SKM-1 treated with dmso at 0.1 percent for 144 hours (cell line): ENCODE results near the gene RET.
"Not testable (repeated sequence)": the region's sequence is repeated elsewhere in the genome, so short reads cannot be mapped to it uniquely, and the experiment has no call there.

Experiments used
- DNase-seq: peaks from one replicate; lab custom pipeline; 2025; ENCODE audit not compliant: unreplicated experiment; lab: John Stamatoyannopoulos, UW

RET gene

DNA sequence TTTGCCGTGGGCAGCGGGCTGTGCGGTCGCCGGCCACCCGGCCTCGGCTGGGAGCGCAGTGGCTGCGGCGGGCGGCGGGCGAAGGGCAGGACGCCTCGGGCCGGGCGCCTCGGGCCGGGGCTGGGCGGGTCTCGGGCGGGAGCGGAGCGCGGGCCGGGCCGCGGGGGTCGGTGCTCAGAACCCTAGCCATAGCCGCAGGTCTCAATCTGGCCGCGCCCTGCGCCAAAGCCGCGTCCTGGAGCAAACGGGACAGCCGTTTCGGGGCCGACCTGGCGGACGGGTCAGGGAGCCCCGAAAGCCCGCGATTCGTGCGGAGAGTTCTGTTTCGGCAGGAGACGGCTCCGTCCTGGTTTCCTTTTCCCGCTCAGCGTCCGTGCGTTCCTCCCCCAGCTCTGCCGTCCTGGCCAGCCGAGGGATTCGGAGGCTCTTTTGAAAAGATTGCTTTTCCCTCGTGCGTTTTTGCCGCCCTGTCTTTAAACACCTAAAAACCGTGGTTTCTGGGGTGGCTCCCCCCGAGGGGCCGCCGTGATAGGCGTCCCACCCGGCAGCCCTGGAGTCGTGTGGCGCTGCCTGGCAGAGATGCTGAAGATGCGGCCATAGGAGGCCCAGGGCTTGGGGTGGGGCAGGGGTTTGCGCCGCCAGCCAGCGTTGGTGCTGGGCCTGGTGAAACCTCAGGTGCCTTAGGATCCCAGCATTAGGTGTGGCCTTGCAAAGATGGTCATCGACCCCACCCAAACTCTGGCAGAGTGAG lies 727 bp downstream of the RET start:
- DNase-seq: no peak

GRCh38 chr10:43078175-43078985 lies 1.5 kb downstream of the RET start:
- no peak for DNase-seq

- peak; percentile 26 for DNase-seq
These were observed 2.1 kb downstream of the RET start for GRCh38 chr10:43078986-43079273.

DNA sequence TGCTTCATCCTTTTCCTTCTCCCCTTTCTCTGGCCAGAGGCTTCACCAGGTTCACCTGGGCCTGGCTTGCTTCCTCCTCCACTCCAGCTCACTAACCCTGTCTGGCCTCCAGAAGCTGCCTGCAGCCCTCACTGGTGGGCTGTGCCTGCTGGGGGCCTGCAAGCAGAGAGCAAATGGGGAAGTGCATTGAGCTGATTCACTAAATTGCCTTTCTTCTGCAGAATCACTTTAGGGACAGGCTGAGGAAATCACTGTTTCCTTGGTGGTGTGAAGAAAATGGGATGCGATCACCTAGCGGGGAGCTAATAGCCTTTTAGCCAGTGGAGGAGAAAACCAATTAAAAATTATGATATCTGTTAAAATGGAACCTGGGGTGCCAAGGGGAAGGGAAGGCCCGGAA lies 3.0 kb downstream of the RET start:
- DNase-seq: no peak

DNA sequence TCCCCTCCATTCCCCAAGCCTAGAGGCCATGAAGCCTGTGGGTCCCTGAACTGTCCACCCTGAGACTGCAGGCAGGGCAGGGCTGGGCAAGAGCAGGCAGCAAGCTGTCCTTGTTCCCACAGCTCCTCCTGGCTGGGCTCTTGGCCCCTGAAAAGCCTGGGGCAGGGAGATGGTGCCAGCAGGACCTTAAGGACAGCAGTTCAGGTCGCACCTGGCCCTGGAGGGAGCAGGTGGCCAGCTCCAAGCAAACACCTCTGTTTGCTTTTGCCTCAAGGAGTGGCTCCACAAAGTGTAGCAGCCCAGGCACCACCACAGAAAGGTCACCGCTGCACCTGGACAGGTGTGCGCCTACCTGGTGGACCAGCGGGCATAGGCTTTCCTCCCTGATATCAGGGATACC lies 5.2 kb downstream of the RET start:
- no peak for DNase-seq

GRCh38 chr10:43082746-43083145 lies 5.9 kb downstream of the RET start:
- no peak for DNase-seq

- DNase-seq: no peak
These were observed 6.9 kb downstream of the RET start for GRCh38 chr10:43083764-43084163.

DNA sequence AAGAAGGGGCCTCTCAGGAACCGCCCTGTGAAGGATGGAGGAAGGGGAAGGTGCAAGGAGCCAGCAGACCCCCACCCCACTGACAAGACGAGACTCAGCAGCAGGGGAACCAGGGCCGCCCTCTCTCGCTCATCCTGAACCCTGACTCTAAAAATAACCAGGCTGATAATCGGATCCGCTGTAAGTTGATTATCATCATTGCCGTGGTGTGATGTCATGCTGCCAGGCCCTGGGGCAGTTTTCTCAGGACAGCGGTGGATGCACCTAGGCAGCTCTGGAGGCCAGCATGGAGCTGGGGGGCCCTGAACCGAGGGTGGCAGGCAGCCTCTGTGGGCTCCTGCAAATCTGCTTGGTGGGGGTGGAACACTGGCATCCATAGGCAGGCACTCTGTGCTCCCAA lies 7.9 kb downstream of the RET start:
- no peak for DNase-seq

- no peak for DNase-seq
These were observed 9.6 kb downstream of the RET start for GRCh38 chr10:43086321-43086942.

DNA sequence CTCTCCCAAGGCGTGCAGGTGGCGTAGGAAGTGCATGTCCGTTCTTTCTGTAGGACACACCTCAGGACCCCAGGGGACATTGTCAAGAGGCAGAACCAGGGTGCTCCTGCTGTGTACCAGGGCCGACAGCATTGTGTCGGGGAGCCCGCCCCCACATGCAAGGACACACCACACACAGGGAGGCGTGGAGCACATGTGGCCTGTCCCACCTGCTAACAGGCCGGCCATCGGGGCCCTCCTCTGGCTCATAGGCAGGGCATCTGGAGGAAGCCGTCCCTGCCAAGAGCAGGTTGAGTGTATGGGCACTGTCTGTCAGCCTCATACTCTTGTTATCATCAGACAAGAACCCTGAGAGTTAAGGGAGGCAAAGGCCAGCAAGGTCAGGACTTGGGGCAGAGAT lies 12.7 kb downstream of the RET start:
- DNase-seq: no peak

DNA sequence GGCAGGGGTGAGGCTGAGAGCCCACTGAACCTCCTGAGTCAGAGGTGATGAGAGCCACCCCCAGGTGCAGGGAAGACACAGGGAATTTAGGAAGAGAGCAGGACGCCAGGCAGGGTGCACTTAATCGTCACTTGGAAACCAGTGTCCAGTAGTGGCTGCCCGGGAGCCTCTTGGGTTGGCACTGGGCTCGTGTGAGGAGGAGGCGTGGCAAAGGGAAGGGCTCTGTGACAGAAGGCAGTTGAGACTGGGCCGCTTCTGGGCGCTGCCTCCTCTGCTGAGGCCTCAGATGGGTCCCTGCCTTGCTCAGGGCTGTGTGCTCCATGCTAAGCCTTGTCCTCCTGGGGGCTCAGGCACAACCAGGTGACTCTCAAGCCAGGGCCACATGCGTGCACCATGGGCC lies 13.3 kb downstream of the RET start:
- no peak for DNase-seq

DNA sequence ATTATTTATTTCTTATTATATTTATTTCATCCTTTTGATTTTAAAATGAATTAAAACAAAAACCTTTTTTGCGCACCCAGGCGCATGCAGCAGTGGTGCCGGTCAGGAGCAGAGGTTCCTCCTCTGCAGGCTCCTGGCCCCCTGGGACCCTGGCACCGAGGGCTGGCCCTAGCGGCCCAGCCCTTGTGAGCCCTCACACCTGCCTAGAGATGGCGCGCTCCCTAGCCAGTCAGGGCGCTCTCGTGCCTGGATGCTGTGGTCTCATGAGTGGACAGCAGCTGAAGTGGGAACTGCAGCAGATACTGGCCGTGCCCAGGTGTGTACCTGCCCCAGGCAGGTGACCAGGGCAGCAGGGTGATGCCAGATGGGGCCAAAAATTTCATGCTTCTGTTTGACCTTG lies 13.8 kb downstream of the RET start:
- DNase-seq: no peak

- peak; percentile 71 for DNase-seq
These were observed 15.0 kb downstream of the RET start for GRCh38 chr10:43091846-43092245.

GRCh38 chr10:43093423-43094076 lies 16.7 kb downstream of the RET start:
- no peak for DNase-seq

GRCh38 chr10:43094085-43094484 lies 17.2 kb downstream of the RET start:
- DNase-seq: no peak

- DNase-seq: not testable (repeated sequence)
These were observed 22.5 kb downstream of the RET start for GRCh38 chr10:43099339-43099738.

DNA sequence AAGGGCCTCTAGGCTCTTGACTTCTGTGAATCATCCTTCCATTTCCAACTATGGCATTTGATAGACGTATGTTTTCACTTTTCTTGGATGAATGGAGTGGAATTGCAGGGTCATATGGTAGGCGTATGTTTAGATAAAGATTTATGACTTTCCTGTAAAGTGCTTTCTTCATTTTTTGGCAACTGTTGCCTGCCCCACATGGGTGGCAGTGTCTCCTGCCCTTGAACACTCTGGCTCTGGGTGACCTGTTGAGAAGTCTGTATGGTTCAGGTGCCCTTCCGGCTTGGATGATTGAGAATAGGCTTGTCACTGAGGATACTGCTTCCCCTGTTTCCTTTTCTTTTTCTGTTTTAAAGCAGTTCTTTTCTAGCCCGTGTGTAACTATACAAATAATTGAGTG lies 23.1 kb downstream of the RET start:
- DNase-seq: no peak

DNA sequence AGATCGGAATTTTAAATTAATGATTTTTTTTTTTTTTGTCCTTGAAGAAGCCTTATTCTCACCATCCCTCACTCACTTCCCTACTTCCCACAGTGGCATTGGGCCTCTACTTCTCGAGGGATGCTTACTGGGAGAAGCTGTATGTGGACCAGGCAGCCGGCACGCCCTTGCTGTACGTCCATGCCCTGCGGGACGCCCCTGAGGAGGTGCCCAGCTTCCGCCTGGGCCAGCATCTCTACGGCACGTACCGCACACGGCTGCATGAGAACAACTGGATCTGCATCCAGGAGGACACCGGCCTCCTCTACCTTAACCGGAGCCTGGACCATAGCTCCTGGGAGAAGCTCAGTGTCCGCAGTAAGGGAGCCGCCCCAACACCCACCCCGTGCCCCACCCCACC lies 23.5 kb downstream of the RET start:
- no peak for DNase-seq

DNA sequence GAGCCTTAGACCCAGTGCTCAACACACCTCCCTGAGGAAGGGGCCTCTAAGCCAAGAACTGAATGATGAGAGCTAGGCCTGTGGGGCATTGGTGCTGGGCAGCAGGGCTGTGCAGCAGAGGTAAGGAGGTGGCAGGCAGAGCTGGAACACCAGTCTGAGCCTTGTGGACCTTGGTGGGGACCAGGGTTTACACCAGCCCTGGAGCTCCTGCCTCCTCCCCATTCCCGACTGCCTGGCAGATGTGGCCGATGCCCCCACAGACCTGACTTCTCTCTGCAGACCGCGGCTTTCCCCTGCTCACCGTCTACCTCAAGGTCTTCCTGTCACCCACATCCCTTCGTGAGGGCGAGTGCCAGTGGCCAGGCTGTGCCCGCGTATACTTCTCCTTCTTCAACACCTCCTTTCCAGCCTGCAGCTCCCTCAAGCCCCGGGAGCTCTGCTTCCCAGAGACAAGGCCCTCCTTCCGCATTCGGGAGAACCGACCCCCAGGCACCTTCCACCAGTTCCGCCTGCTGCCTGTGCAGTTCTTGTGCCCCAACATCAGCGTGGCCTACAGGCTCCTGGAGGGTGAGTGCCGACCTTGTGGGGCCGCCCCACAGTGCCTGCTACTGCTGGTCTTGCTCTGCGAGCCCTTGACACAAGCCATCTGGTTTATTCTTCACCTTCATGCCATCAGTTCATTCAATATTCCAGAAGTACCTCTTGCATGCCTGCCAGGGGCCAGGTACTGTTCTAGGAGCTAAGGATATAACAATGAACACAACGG lies 25.4 kb downstream of the RET start:
- DNase-seq: no peak

GRCh38 chr10:43105102-43105955 lies 28.5 kb downstream of the RET start:
- peak; percentile 42 for DNase-seq
